HG02623 (cell line): ENCODE results near the gene ZBTB16.

Experiments used
- ATAC-seq: cut with Tn5 transposase; IDR thresholded peaks from one replicate; pipeline ENCODE4 v1.9.1; 2021; ENCODE audit warnings: moderate library complexity; ENCODE audit not compliant: unreplicated experiment

Gene ZBTB16

DNA sequence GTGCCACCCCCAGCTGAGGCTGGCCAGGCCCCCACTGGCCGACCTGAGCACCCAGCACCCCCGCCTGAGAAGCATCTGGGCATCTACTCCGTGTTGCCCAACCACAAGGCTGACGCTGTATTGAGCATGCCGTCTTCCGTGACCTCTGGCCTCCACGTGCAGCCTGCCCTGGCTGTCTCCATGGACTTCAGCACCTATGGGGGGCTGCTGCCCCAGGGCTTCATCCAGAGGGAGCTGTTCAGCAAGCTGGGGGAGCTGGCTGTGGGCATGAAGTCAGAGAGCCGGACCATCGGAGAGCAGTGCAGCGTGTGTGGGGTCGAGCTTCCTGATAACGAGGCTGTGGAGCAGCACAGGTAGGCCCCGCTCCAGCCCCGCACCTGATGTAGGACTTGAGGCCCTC lies 4.7 kb downstream of the ZBTB16 start:
- no peak for ATAC-seq

DNA sequence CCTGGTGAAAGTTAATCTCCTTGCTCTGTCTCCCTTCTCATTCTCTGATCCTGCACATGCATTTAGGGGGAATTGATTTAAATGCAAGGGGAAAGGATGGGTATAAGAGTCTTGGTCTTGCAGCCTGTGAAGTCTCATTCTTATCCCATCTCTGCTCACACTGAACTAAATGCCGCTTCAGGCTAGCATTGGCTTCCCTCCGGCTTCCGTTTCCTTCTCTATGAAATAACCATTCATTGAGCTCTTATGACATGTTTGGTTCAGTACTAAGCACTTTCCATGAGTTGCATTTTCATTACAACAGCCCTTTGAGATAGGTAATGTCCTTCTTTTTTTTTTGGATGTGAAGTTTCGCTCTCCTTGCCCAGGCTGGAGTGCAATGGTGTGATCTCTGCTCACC lies 5.6 kb downstream of the ZBTB16 start:
- ATAC-seq, result no peak

DNA sequence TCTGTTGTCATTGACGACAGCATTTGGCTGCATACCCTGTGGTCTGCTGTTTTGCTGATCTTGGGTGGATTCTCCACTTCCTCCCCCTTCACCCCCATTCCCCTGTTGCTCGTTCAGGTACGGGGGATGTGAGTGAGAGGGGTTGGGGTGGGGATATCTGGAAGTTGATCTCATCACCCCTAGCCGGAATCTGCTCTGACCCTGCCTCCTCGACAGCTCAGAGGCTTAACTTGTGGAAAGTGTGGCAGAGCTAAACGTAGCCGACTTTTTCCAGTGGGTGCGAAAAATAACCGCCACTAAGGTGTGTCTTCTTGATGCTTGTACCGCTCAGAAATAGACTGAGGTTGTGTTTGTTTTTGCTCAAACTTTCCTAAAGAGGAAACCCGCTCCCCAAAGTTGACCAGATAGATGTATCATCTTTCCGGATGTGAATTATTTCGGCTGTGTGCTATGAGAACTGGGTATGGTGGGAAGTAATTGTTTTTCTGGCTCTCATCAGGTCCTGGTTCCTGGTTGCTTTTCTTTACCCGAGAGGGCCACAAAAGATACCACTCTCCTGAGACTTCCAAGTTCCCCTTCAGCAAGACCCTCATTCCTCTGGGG lies 6.6 kb downstream of the ZBTB16 start:
- no peak for ATAC-seq

DNA sequence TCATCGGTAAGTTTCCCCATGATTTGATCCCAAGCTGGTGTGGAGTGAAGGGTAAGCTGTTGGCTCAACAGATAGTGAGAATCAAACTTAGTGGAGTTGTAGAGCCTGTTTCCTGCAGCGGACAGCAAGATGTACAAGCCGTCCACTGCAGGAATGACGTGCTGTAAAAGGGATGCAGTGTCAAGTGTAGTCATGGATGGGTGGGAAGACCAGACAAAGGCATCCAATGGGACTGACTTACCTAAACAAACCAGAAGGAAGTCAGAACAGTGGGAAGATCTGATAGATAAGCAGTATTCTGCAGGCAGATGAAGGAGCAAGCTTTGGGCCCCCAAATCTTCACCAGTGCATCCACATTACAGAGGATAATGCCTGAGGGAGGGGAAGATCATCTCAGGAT lies 8.8 kb downstream of the ZBTB16 start:
- no peak for ATAC-seq

DNA sequence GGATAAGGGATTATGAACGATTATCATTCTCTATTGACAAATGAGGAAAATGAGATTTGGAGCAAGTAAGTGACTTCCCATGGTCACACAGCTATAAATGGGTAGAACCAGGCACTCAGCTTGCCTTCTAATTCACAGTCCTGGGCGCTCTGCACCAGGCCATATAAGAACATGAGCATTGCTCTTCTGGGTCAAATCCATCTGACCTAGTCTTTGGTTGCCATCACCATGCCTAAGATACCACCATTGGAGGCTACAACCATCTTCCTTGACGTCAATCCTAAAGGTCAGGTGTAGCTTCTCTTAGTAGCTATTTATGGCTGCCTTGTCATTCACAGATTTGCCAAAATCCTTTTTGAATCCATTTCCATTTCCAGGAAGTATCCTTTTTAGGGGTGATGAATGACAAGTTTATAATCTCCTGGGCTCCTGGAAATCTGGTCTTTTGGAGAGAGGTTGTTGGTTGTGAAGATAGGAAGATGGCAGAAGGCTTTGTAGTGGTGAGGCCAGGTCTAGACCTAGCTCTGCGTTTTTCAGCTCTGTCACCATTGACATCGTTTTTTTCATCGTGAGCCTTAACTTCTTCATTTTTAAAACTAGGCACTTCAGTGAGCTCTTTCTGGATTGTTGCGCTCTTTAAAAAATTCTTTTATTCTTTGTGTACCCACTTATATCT lies 11.1 kb downstream of the ZBTB16 start:
- ATAC-seq, result no peak

DNA sequence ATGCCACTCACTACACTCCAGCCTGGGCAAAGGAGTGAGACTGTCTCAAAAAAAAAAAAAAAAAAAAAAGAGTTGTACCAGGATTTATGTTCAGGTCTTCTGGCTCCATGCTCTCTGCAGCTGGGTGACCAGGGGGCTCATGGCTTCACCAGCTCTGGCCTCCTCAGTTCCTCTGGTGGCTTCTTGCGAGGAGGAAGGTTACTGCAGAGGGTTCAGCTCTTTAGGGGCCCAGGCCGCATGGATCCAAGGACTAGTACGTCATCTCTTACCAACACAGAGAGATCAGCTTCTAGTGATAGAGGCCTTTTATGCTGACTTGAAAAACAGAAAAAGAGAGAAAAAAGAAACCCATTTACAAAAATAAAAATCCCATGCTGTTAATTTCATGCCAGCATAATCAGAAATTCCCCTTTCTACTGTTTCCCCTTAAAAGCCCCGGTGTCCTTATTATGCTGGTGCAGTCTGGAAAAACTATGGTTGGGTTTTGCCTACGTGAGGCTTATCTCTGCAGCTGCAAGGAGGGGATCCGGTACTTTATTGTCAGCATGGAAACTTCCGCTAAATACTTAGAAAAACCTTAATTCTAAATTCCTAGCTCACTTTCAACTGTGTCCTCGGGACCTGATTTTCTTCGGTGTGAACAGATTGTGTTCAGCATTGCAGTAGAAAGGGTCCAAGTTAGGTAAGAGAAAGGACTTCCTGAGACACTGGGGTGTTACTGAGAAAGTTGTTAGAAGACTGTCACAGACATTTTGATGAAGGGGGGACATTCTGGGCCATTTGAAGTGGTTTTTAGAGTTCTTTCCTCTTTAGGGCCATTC lies 13.7 kb downstream of the ZBTB16 start:
- ATAC-seq, result no peak

DNA sequence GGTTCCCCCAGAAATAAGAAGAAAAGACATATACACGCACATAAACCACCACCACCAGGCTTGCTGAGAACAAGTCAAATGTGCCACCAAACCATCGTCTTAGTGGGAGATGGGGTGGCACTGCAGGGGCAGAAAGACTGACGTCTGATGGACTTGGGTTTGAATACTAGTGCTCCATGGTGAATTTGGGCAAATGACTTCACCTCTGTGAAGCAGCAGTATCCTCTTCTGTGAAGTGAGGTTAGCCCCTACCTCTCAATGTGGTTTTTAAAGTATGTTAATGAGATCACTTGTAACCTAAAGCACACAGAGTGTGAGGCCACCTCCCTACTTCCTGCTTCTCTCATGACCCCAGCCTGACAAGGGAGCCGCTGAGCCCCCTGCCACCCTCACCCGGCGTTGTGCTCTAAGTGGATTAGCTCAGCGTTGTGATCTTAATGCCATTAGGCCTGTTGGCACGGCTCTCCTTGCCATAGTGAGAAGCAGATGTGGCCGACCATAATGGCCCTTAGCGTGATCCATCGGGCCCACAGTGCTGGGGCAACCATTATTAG lies 14.4 kb downstream of the ZBTB16 start:
- no peak for ATAC-seq

DNA sequence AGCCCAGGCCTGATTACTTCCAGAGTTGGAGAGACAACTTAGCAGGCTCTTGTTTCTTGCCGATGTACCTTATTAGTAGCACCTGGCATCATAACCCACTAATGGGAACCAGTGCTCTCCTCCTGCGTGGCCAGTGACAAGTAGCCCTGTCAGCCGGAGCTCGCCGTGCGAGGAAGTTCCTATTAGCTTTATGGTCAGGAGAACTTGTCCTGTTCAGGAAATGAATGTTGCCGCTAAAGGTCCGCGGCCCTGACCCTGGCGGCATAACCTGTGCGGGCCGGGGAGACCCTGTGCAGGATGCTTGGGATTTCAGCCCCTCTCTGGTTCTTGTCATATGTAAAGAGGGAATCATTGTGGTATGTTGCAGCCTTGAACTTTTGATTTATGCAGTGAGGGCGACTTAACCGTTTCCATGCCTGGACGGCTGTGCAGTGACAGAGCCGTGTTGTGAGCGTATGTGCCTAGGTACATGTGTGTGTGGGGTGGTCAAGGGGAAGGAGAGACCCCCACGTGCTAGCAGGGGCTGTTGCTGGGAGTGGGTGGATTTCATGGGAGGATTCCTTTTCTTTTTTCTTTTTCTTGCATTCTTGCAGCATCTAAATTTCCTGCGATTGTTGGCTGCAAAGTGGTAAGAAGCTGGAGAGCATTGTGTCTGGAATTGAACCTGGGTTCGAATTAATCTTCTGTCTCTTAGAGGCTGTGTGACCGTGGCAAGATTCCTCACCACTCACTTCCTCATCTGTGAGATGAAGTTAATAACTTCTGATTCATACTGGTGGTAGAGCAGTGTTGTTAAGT lies 15.2 kb downstream of the ZBTB16 start:
- ATAC-seq, result no peak

DNA sequence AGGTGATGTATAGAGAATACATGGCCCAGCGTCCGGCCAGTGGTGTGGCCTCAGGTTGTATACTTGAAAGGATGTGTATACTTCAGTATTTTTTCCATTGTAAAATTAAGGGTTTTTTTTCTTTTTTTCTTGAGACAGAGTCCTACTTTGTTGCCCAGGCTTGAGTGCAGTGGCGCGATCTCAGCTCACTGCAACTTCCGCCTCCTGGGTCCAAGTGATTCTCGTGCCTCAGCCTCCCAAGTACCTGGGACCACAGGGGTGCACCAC lies 15.8 kb downstream of the ZBTB16 start:
- ATAC-seq, result no peak

DNA sequence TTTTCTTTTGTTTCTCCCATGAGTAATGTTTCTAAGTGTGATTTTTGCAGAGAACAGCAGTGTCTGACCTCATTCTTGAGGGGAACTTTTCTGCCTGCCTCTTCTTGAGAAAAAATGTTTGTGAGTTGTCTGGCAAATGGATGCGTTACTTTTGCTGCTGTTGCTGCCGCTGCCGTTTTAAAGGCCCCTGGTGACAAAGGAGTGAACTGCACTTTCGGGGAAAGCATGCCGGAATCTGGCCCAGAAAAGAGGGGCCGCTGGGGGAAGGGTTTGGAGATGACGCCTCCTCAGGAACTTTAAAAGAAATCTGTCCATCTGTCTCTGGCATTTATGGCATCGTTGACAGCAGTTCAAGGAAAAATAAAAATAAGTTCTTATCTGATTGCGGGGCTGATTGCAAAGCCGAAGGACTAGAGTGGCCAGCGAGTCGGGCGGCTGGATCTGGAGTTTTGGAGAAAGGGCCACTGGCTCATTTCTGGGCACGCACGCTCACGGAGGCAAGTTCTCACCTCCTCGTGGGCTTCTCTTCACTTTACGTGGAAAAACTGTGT lies 16.5 kb downstream of the ZBTB16 start:
- no peak for ATAC-seq

DNA sequence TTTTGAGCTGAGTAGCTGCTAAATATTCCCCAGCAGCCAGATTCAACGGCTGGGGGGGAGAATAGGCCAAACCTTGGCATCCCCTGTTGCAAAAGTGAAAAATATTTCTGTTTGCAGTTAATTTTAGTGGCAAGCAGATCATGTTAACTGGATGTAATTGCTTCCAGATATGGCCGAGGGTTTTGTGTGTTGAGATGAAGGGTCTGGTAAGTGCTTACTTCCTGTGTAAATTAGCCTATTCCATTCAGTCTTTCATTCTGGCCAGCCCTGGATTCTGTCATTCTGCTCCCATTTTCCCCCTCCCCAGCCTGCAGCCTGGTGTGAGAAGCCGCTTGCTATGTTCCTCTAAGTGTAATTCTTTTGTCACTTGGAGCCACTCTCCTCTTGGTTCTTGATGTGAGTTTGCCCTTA lies 17.4 kb downstream of the ZBTB16 start:
- ATAC-seq, result no peak

DNA sequence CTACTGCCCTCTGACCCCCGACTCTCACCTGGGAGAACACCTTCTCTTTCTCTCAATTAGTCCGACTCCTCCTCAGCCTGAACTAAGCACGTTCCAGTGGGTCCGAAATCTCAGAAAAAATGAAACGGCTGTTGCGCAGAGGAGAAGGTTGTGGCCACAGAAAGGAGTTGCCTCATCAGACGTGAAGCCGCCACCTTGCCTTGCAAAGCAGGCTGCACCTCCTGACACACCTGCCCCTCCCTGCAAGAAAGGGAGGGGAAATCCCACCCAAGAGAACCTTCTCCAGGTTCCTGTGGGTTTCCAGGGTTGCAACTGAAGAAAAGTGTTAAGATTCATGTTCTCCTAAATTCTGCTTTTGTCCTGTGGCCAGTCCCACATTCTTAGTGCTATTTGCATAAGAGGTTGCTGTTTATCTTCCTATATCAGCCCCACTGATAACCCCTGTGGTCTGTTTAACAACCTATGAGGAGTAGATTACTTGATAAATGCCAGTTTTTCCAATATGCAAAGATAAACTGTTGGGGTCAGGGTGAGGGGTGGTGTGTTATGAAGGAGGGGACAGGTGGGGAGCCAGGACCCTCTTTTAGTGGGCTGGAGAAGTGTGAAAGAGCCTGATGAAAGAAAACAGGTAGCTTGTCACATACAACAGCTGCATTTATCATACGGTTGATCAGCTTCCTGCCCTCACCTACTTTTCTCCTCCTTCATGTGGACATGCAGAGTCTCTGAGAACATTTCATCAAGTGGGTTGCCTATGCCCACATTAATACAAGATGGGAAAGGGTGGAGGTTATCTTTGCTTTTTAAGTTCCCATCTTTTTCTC lies 18.2 kb downstream of the ZBTB16 start:
- ATAC-seq, result no peak

DNA sequence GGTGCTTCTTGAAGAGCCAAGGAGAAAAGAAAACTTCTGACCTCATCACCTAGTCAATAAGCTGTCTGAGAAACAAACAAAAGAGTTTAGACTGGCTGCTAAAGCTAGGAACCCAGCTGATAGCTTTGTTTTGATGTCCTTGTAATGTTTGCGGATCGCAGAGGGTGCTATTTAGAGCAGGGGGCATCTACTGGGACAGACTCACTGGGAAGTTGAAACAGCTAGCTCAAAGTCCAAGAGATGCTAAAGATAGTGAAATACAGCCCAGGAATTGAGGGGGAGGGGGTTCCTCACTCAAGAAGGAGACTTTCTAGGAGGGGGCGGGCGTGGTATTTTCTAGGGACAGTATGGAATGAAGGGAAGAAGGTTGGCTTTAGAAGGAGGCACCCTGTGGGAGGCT lies 18.9 kb downstream of the ZBTB16 start:
- ATAC-seq, result no peak

DNA sequence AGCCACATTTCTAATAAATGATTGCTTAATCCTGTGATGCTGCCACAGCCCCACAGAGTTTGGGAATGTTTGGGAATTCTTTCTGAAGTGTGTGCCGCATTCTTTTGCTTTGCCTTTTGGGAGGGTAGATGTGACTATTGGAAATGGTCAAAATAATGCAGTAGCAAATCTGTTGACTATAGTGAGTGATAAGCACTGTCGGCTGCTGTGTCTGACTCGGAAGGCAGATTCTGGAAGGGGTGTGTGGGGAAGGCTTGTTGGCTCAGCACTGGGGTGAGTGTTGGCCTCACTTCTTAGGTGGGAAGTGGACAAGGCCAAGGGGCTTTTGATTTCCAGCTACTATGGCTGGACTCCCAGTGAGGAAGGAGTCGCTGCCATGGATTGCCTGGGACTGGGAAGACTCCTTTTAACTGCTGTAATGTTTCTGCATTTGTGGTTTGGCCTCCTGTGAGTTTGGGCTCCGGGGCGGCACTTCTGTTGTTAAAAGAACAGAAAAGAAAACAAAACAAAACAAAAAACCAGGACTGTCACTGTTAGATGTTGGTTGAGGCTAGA lies 20.1 kb downstream of the ZBTB16 start:
- ATAC-seq, result no peak

DNA sequence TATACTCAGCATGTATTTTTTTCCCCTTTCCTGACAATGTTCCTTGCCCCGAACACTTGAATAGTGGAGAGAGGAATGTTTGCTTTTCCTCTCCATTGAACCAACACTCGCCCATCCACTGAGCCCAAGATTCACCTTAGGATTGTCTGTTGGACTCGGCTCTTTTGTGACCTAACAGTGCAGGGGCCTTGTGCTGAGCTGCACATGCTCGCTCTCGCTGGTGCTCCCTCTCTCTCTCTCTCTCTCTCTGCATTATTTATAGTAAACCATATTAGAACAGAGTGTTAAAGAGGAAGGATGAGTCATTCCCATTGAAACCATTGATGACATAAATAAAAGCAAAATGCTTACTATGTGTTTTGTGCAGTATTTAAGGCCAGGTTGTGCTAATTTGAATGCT lies 20.7 kb downstream of the ZBTB16 start:
- ATAC-seq, result no peak

DNA sequence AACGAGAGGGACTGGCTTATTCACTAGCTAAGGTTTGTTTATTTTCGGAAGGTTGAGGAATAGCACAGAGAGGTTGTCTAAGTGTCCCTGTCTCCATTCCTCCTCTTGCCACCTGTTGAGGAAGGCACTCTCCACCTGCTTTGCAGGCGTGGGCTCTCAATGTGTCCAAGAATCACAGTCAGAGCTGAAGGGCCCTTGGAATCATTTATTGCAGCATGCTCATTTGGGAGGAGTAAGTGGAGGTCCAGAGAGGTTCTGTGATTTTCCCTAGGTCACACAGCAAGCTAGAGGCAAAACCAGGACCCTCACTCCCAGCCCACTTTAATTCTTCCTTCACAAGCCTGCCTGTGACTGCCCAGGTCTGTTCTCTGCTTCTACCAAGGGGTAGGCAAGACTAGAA lies 21.3 kb downstream of the ZBTB16 start:
- ATAC-seq, result no peak

DNA sequence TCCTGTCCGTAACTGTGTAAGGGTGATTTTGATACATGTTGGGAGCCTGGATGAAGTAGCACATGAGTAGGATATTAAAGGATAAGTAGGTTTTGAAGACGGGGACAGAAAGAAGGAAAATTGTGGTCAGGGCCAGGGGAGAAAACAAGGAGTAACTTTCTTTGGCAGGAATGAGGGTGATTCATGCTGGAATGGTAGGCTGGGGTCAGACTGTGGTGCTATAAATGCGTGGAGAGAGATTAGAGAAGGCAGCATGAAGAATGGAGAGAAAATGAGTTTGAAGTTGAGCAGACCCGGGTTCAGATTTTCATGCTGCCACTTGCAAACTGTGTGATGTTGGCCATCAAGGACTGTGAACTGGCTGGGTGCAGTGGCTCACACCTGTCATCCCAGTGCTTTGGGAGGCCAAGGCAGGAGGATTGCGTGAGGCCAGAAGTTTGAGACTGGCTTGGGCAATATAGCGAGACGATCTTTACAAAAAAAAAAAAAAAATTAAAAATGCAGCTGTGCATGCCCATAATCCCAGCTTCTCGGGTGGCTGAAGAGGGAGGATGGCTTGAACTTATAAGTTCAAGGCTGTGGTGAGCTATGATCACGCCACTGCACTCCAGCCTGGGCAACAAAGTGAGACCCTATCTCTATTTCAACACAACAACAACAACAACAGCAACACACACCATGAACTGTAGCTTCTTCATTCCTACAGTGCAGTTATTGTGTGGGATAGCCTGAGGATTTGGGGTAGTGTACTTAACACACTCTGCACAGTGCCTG lies 22.3 kb downstream of the ZBTB16 start:
- ATAC-seq, result no peak

DNA sequence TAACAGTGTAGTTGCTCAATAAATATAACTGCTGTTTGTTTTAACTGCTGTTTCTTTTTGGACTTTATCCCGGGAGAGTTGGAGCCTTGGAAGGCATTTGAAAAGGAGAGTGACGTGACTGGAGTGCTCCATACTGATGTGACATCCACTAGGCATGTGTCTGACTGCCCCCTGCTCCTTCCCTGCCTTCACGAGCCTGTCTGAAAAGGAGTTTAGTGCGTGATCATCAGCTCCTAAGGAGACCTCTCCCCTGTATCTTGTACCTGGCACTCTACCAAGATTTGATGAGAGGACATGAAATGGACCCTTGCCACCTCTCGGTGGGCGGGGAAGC lies 22.9 kb downstream of the ZBTB16 start:
- no peak for ATAC-seq

DNA sequence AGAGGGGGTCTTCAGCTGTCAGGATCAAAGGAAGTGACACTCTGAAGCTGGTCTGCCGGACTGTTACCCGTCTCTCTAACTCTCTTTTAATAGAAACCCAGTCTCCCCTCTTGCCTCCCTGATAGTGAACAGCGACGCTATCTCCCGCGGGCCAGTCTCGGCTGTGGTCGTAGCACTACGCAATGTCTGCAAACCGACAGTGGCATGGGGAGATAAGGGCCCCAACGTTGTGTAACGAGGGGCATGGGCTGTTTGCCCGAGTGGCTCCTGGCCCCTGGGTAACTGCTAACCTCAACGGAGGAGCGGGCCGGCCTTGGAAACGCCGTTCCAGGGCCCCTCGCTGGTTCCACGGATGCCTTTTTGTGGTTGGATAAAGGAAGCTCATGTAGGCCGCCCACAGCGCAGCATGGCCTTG lies 23.3 kb downstream of the ZBTB16 start:
- no peak for ATAC-seq
